HCT116 (cell line): Measurements from ENCODE around the gene LY86.

Experiments used
- CTCF ChIP-seq, 3 experiments: fragments of 200-600 bp in 1 of 3; sonication (generic) in 1 of 3; IDR thresholded peaks in 2 of 3; conservative IDR thresholded peaks in 1 of 3; 2 replicates each; pipeline ENCODE4 v1.5.1; 2012 to 2017; ENCODE audit warnings: low read depth in 2 of 3, low read length in 2 of 3, antibody characterized with exemption in 1 of 3, borderline replicate concordance in 1 of 3, control low read depth in 1 of 3, mild to moderate bottlenecking in 1 of 3, mixed read lengths in 1 of 3, mixed run types in 1 of 3, moderate library complexity in 1 of 3; ENCODE audit not compliant: insufficient read depth in 1 of 3
- JUND ChIP-seq: IDR thresholded peaks from 2 replicates; pipeline ENCODE4 v1.6.1; 2012
- POLR2A ChIP-seq: IDR thresholded peaks from 2 replicates; pipeline ENCODE4 v1.7.0; 2011; ENCODE audit warnings: borderline replicate concordance; ENCODE audit not compliant: insufficient read depth, insufficient read length; ENCODE audit errors: extremely low read depth
- POLR2AphosphoS5 ChIP-seq: IDR thresholded peaks from 2 replicates; pipeline ENCODE4 v1.6.1; 2011; ENCODE audit warnings: mild to moderate bottlenecking, low read depth, low read length, moderate library complexity
- RAD21 ChIP-seq: IDR thresholded peaks from 2 replicates; pipeline ENCODE4 v1.6.1; 2012; ENCODE audit warnings: low read depth, mild to moderate bottlenecking
- SIN3A ChIP-seq: IDR thresholded peaks from 2 replicates; pipeline ENCODE4 v1.6.1; 2012; ENCODE audit warnings: low read depth

- TF ChIP-seq SIN3A = no peak
- no peak for TF ChIP-seq CTCF (IDR thresholded peaks at IDR 0.05 in 2 of 3, conservative IDR thresholded peaks at IDR 0.05 in 1 of 3; ENCODE audit: borderline replicate concordance in 1 of 3, insufficient read depth in 1 of 3, low read depth in 2 of 3, low read length in 2 of 3)
- TF ChIP-seq RAD21 = no peak
- TF ChIP-seq POLR2A = no peak
- TF ChIP-seq JUND = no peak
- TF ChIP-seq POLR2AphosphoS5 = no peak
Measured at GRCh38 chr6:6681075-6681849, 92.7 kb downstream of the LY86 start.
